ENCODE results near the gene RPF1. TPM values are rescaled to one million over a fixed set of nuclear protein-coding genes. Genes with fewer than 3 reads are reported as not detected.

The RPF1 gene, protein sequence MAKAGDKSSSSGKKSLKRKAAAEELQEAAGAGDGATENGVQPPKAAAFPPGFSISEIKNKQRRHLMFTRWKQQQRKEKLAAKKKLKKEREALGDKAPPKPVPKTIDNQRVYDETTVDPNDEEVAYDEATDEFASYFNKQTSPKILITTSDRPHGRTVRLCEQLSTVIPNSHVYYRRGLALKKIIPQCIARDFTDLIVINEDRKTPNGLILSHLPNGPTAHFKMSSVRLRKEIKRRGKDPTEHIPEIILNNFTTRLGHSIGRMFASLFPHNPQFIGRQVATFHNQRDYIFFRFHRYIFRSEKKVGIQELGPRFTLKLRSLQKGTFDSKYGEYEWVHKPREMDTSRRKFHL
- 23.4 and 24.6 TPM in 2 replicates for total RNA-seq
- long read RNA-seq, transcript RPF1-201 (9 exons, 1,385 nt), result major isoform, 56 of 68 reads
- long read RNA-seq, partial matches to known transcripts, result 3 of 68 reads
- long read RNA-seq, other reads (novel, unspliced or antisense), result 9 of 68 reads

DNA sequence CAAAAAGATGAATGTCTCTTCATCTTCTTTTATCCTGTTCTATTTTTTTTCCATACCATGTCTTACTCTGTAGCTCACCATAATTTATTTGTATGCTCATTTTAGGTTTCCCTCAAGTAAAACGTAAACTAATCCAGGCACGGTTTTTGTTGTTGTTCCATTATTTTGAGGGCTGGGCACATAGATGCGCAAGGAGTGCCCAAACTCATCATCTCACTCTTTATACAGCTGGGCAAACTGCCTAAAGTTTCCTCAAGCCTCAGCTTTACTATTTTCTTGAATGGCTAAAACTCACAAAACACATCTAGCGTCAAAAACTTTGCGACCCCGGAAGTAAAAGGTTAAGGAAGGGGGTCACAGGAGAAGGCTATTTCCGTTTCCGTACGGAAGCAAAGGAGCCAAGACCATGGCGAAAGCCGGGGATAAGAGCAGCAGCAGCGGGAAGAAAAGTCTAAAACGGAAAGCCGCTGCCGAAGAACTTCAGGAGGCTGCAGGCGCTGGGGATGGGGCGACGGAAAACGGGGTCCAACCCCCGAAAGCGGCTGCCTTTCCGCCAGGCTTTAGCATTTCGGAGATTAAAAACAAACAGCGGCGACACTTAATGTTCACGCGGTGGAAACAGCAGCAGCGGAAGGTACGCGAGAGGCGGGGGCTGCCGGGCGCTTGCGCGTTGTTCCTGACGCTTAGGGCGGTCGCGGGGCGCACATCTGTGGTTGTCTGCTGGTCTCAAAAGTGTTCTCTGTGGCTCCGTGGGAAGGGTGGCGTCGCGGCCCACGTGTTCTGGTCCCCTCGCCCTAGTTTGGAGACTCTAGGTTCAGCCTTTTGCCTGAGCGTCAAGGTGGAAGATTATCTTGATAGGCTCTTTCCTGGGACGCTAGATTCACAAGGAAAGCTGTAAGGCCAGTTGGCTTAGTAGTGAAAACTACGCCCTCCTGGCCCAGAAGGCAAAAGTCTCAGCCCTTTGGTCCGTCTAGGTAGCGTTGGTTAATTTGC is at the start of gene RPF1:
TSS of gene RPF1 (plus strand) at position 391 of the 993 bp plus-strand sequence. CDS start at position 407, 16 bp downstream.
- peaks cover 34% of the 10 kb centered on the region for H3K27me3 Mint-ChIP-seq (ENCODE audit: unreplicated experiment)
- H3K27ac Mint-ChIP-seq (ENCODE audit: unreplicated experiment), result peak within 1 kb of the TSS; percentile 96

DNA sequence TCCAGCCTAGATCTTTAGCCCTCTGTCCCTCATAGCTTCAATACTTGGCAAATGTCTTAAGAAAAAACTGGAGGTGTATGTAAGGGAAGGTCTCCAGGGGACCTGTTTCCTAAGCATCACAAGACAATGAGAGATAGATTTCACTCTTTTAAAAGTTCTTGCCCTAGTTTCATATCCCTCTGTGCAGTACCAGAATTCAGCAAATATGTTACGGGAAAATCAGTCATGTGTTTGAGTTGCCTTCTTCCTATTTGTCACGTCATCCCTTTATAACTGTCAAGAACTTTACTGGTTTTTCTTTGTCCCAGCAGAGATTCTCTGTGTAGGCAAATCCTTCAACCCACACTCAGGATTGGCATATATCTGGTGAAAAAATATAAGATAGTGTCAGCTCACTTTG is 48.5 kb upstream of the RPF1 start:
- TF ChIP-seq, protein P1, sequence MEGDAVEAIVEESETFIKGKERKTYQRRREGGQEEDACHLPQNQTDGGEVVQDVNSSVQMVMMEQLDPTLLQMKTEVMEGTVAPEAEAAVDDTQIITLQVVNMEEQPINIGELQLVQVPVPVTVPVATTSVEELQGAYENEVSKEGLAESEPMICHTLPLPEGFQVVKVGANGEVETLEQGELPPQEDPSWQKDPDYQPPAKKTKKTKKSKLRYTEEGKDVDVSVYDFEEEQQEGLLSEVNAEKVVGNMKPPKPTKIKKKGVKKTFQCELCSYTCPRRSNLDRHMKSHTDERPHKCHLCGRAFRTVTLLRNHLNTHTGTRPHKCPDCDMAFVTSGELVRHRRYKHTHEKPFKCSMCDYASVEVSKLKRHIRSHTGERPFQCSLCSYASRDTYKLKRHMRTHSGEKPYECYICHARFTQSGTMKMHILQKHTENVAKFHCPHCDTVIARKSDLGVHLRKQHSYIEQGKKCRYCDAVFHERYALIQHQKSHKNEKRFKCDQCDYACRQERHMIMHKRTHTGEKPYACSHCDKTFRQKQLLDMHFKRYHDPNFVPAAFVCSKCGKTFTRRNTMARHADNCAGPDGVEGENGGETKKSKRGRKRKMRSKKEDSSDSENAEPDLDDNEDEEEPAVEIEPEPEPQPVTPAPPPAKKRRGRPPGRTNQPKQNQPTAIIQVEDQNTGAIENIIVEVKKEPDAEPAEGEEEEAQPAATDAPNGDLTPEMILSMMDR (IDR thresholded peaks at IDR 0.05), result no peak
- peaks cover 8% of the 10 kb centered on the region for H3K9me3 Mint-ChIP-seq (ENCODE audit: unreplicated experiment)
- no peaks in the 10 kb centered on the region for H3K27me3 Mint-ChIP-seq (ENCODE audit: unreplicated experiment)
- no peak for DNase-seq (ENCODE audit: extremely low spot score, unreplicated experiment)
- no peaks in the 10 kb centered on the region for H3K36me3 Mint-ChIP-seq (ENCODE audit: unreplicated experiment)
- no peak overlapping the region for H3K4me3 Mint-ChIP-seq (ENCODE audit: unreplicated experiment)
- H3K4me1 Mint-ChIP-seq (ENCODE audit: unreplicated experiment), result peaks cover 4% of the 10 kb centered on the region
- no peak overlapping the region for H3K27ac Mint-ChIP-seq (ENCODE audit: unreplicated experiment)

More for the DNA sequence above, at the start of gene RPF1:
- DNase-seq (ENCODE audit: extremely low spot score, unreplicated experiment), result peak; percentile 89
- TF ChIP-seq, protein P1 (IDR thresholded peaks at IDR 0.05), result no peak
- peaks cover 8% of the 10 kb centered on the region for H3K9me3 Mint-ChIP-seq (ENCODE audit: unreplicated experiment)
- peaks cover 19% of the 10 kb centered on the region for H3K4me1 Mint-ChIP-seq (ENCODE audit: unreplicated experiment)
- peak within 1 kb of the TSS; percentile 93 for H3K4me3 Mint-ChIP-seq (ENCODE audit: unreplicated experiment)
- peaks cover 27% of the 10 kb centered on the region for H3K36me3 Mint-ChIP-seq (ENCODE audit: unreplicated experiment)

DNA sequence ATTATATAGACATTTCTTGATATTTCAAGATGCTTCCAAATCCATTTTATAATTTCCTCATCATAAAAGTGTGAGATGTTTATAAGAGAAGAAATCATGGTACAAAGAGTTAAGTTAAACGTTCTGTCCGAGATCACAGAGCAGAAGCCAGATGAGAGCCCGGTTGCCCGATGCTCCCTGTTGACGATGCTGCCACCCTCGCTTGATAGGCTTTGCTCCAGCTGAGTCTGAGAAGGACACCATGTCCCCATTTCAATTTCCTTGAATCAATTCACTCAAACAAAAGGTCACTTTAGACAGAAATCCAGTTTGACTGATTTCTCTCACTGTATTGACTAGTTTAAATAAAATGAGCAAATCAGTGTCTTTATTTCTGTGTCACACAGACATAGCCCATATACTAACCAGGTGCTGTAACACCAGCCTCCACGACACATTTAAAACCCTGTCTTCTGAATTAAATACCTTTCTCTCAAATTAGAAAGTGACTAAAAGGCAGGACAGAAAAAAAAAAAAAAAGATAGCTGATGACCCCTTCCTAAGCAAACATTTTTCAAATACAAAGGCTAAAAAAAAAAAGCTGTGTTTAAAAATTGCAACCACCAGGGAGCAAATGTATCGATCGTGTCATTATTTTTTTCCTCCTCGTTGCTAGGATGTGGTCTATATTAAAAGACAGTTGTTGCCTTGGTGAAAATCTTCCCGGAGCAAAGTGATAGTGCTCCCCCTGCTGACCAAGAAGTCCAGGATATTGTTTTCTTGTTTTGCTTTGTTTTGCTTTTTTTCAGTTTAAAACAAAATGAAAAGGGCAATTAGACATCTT is 45.6 kb upstream of the RPF1 start:
- Mint-ChIP-seq H3K4me3 (ENCODE audit: unreplicated experiment) (peak overlapping the region; percentile 46), H3K9me3 (ENCODE audit: unreplicated experiment) (peaks cover 8% of the 10 kb centered on the region), H3K36me3 (ENCODE audit: unreplicated experiment) (no peaks in the 10 kb centered on the region), H3K27me3 (ENCODE audit: unreplicated experiment) (no peaks in the 10 kb centered on the region), H3K4me1 (ENCODE audit: unreplicated experiment) (peaks cover 4% of the 10 kb centered on the region), H3K27ac (ENCODE audit: unreplicated experiment) (no peak overlapping the region)
- DNase-seq (ENCODE audit: extremely low spot score, unreplicated experiment), result no peak
- TF ChIP-seq, protein P1 (IDR thresholded peaks at IDR 0.05), result peak; percentile 84

DNA sequence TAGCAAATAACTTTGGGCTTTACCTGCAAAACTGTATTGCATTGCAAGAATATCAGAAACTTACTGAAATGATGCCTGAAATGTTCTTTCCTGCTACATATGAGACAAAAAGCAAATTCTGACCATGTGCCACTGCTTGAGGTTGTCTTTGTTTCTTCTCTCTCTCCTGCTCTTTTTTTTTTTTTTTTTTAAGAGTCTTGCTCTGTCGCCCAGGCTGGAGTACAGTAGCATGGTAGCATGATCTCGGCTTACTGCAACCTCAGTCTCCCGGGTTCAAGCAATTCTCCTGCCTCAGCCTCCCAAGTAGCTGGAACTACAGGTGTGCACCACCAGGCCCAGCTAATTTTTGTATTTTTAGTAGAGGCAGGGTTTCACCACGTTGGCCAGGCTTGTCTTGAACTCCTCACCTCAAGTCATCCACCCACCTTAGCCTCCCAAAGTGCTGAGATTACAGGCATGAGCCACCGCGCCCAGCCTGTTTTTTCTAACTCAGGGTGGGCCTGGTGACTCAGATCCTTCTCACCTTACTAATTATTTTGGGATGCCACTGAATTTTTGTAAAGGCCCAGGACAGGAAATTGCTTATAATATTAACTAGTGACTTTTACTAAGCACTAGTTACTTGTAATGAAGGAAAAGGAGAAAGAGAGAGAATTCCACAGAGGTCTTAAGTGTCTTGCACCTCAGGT is 44.8 kb upstream of the RPF1 start:
- no peak overlapping the region for H3K4me3 Mint-ChIP-seq (ENCODE audit: unreplicated experiment)
- H3K4me1 Mint-ChIP-seq (ENCODE audit: unreplicated experiment), result peaks cover 4% of the 10 kb centered on the region
- H3K9me3 Mint-ChIP-seq (ENCODE audit: unreplicated experiment), result peaks cover 7% of the 10 kb centered on the region
- DNase-seq (ENCODE audit: extremely low spot score, unreplicated experiment), result no peak
- H3K27me3 Mint-ChIP-seq (ENCODE audit: unreplicated experiment), result no peaks in the 10 kb centered on the region
- H3K27ac Mint-ChIP-seq (ENCODE audit: unreplicated experiment), result no peak overlapping the region
- no peaks in the 10 kb centered on the region for H3K36me3 Mint-ChIP-seq (ENCODE audit: unreplicated experiment)
- TF ChIP-seq, protein P1 (IDR thresholded peaks at IDR 0.05), result no peak

Measured in osteocyte (in vitro differentiated cells).